ENCODE measurements around the gene EID2B.

Gene EID2B

GRCh38 chr19:39531834-39532232 lies 819 bp downstream of the EID2B start:
- DNase-seq (ENCODE audit: low spot score) = no peak

GRCh38 chr19:39525205-39525604 lies 7.4 kb downstream of the EID2B start:
- DNase-seq (ENCODE audit: low spot score) = no peak

GRCh38 chr19:39524495-39524894 lies 8.2 kb downstream of the EID2B start:
- DNase-seq (ENCODE audit: low spot score) = no peak

- DNase-seq (ENCODE audit: low spot score) = no peak
Measured at GRCh38 chr19:39520541-39521484, 11.8 kb downstream of the EID2B start.

- no peak for DNase-seq (ENCODE audit: low spot score)
Measured at GRCh38 chr19:39518975-39519374, 13.7 kb downstream of the EID2B start.

- no peak for DNase-seq (ENCODE audit: low spot score)
Measured at GRCh38 chr19:39518458-39518857, 14.2 kb downstream of the EID2B start.

GRCh38 chr19:39517432-39517831 lies 15.2 kb downstream of the EID2B start:
- no peak for DNase-seq (ENCODE audit: low spot score)

- DNase-seq (ENCODE audit: low spot score) = no peak
Measured at GRCh38 chr19:39516270-39516669, 16.4 kb downstream of the EID2B start.

GRCh38 chr19:39515551-39516191 lies 17.0 kb downstream of the EID2B start:
- no peak for DNase-seq (ENCODE audit: low spot score)

GRCh38 chr19:39514840-39515550 lies 17.7 kb downstream of the EID2B start, which contains the start of gene SELENOV:
Gene SELENOV (plus strand): TSS chr19:39515139. CDS start chr19:39515213, 74 bp downstream.
- no peak for DNase-seq (ENCODE audit: low spot score)

GRCh38 chr19:39512988-39513387 lies 19.7 kb downstream of the EID2B start:
- no peak for DNase-seq (ENCODE audit: low spot score)

GRCh38 chr19:39509233-39509632 lies 23.4 kb downstream of the EID2B start:
- DNase-seq (ENCODE audit: low spot score) = no peak

GRCh38 chr19:39508629-39509028 lies 24.0 kb downstream of the EID2B start:
- DNase-seq (ENCODE audit: low spot score) = no peak

GRCh38 chr19:39507715-39508364 lies 24.8 kb downstream of the EID2B start:
- no peak for DNase-seq (ENCODE audit: low spot score)

GRCh38 chr19:39506944-39507714 lies 25.5 kb downstream of the EID2B start:
- peak; percentile 40 for DNase-seq (ENCODE audit: low spot score)

GRCh38 chr19:39506598-39506943 lies 26.1 kb downstream of the EID2B start:
- no peak for DNase-seq (ENCODE audit: low spot score)

GRCh38 chr19:39502640-39503417 lies 29.8 kb downstream of the EID2B start:
- DNase-seq (ENCODE audit: low spot score) = peak; percentile 73

- DNase-seq (ENCODE audit: low spot score) = no peak
Measured at GRCh38 chr19:39501340-39501739, 31.3 kb downstream of the EID2B start.

GRCh38 chr19:39500543-39500942 lies 32.1 kb downstream of the EID2B start:
- DNase-seq (ENCODE audit: low spot score) = no peak

GRCh38 chr19:39499932-39500331 lies 32.7 kb downstream of the EID2B start:
- DNase-seq (ENCODE audit: low spot score) = no peak
